ENCODE data around the gene PRPF40A. TPM values are rescaled to one million over a fixed set of nuclear protein-coding genes. Genes with fewer than 3 reads are reported as not detected.

The PRPF40A gene
- total and polyA plus RNA-seq, 4 donors: 22.7 to 73.3 (median 42.0) TPM

DNA sequence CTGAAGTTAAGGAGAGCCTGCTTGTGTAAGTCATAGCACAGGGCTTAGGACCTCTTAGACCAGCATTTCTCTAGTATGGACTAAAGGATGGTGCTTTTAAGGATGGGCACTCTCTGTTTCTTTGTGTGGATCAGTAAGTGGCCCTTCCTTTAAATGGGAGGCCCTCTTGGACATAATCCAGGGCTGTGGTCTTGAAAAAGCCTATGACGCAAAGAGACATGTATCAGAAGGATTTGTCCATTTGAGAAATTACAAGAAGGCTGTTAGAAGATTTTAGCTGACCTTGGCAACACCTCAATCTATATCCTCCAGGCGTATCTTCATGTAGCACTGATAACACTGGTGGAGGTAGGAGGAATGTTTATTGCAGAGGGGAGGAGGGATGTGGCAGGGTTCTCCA lies 79.2 kb downstream of the PRPF40A start:
- intact Hi-C loops (cut with DNase I): loop anchor here (10.0 kb wide), 2 partner anchors 303 to 603 kb away; partner anchors contain the start of gene FMNL2 (in 1 of the 2)
- H3K4me1 ChIP-seq (ENCODE audit: control insufficient read depth in 1 of 2, insufficient read depth in 2 of 2, low read length in 2 of 2): no peaks in the 10 kb centered on the region
- ATAC-seq (ENCODE audit: low FRiP score) (no peak), DNase-seq (no peak)
- H3K36me3 ChIP-seq (ENCODE audit: control insufficient read depth in 1 of 2, insufficient read depth in 2 of 2, low read length in 1 of 2): peaks cover 7 to 10% of the 10 kb centered on the region in 2 donors
- no peak overlapping the region for H3K27ac ChIP-seq (ENCODE audit: low read depth in 1 of 2, low read length in 2 of 2)
- no peaks in the 10 kb centered on the region for H3K27me3 ChIP-seq (ENCODE audit: control insufficient read depth in 1 of 2, insufficient read depth in 2 of 2, low read length in 1 of 2)
- no peak overlapping the region for H3K4me3 ChIP-seq (ENCODE audit: low read length in 2 of 2)
- H3K9me3 ChIP-seq (ENCODE audit: control insufficient read depth, low read length): no peaks in the 10 kb centered on the region
- WGBS, 2 donors: 85 to 89% methylated on average over 2 of the region's 2 CpGs

- no peaks in the 10 kb centered on the region for H3K27me3 ChIP-seq (ENCODE audit: control insufficient read depth in 1 of 2, insufficient read depth in 2 of 2, low read length in 1 of 2)
- no peak overlapping the region for H3K4me3 ChIP-seq (ENCODE audit: low read length in 2 of 2)
- H3K4me1 ChIP-seq (ENCODE audit: control insufficient read depth in 1 of 2, insufficient read depth in 2 of 2, low read length in 2 of 2): no peaks in the 10 kb centered on the region
- intact Hi-C loops (cut with DNase I): loop anchor here (10.0 kb wide), 2 partner anchors 302 to 602 kb away; partner anchors contain the start of gene FMNL2 (in 1 of the 2)
- WGBS, 2 donors: 87% methylated on average over 7 of the region's 7 CpGs
- peaks cover 8 to 10% of the 10 kb centered on the region in 2 donors for H3K36me3 ChIP-seq (ENCODE audit: control insufficient read depth in 1 of 2, insufficient read depth in 2 of 2, low read length in 1 of 2)
- no peak for DNase-seq
- H3K27ac ChIP-seq (ENCODE audit: low read depth in 1 of 2, low read length in 2 of 2): no peak overlapping the region
- H3K9me3 ChIP-seq (ENCODE audit: control insufficient read depth, low read length): no peaks in the 10 kb centered on the region
- no peak for ATAC-seq (ENCODE audit: low FRiP score)
These were observed 80.0 kb downstream of the PRPF40A start for GRCh38 chr2:152637251-152637650.

- DNase-seq (peak; percentile 64 to 77), ATAC-seq (ENCODE audit: low FRiP score) (peak; percentile 76)
- WGBS, 2 donors: 27 to 29% methylated on average over 5 of the region's 5 CpGs
- no peak overlapping the region for H3K27ac ChIP-seq (ENCODE audit: low read depth in 1 of 2, low read length in 2 of 2)
- intact Hi-C loops (cut with DNase I): loop anchor here (2.0 to 10.0 kb wide), 4 partner anchors 301 to 601 kb away; partner anchors contain the start of gene FMNL2 (in 1 of the 2)
- no peaks in the 10 kb centered on the region for H3K4me1 ChIP-seq (ENCODE audit: control insufficient read depth in 1 of 2, insufficient read depth in 2 of 2, low read length in 2 of 2)
- H3K27me3 ChIP-seq (ENCODE audit: control insufficient read depth in 1 of 2, insufficient read depth in 2 of 2, low read length in 1 of 2): no peaks in the 10 kb centered on the region
- H3K4me3 ChIP-seq (ENCODE audit: low read length in 2 of 2): no peak overlapping the region
- H3K9me3 ChIP-seq (ENCODE audit: control insufficient read depth, low read length): no peaks in the 10 kb centered on the region
- peaks cover 10 to 17% of the 10 kb centered on the region in 2 donors for H3K36me3 ChIP-seq (ENCODE audit: control insufficient read depth in 1 of 2, insufficient read depth in 2 of 2, low read length in 1 of 2)
These were observed 81.5 kb downstream of the PRPF40A start for GRCh38 chr2:152635635-152636298.

DNA sequence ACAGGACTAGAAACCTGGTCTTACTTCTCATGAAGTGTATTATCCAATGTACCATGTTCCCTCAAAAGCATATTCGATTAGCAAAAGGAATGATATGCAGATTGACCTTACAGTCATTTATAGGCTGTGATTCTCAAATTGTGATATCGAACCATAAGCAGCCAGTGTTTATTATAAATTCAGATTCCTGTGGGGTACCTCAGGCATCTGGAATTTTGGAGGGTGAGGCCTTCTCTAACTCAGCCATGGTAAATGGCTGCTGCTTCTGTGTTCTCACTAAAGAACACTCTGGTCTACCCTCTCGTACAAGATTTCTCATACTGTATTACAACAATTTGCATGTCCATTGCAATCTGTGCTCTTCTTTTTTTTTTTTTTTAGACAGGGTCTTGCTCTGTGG lies 84.5 kb downstream of the PRPF40A start:
- no peaks in the 10 kb centered on the region for H3K27me3 ChIP-seq (ENCODE audit: control insufficient read depth in 1 of 2, insufficient read depth in 2 of 2, low read length in 1 of 2)
- ATAC-seq (ENCODE audit: low FRiP score) (no peak), DNase-seq (no peak)
- H3K4me1 ChIP-seq (ENCODE audit: control insufficient read depth in 1 of 2, insufficient read depth in 2 of 2, low read length in 2 of 2): no peaks in the 10 kb centered on the region
- intact Hi-C loops (cut with DNase I): loop anchor here (10.0 kb wide), 2 partner anchors 298 to 598 kb away; partner anchors contain the start of gene FMNL2 (in 1 of the 2)
- peaks cover 5 to 10% of the 10 kb centered on the region in 2 donors for H3K36me3 ChIP-seq (ENCODE audit: control insufficient read depth in 1 of 2, insufficient read depth in 2 of 2, low read length in 1 of 2)
- no peaks in the 10 kb centered on the region for H3K9me3 ChIP-seq (ENCODE audit: control insufficient read depth, low read length)
- WGBS, 2 donors: 92 to 93% methylated on average over 3 of the region's 3 CpGs
- H3K27ac ChIP-seq (ENCODE audit: low read depth in 1 of 2, low read length in 2 of 2): no peak overlapping the region
- H3K4me3 ChIP-seq (ENCODE audit: low read length in 2 of 2): no peak overlapping the region

DNA sequence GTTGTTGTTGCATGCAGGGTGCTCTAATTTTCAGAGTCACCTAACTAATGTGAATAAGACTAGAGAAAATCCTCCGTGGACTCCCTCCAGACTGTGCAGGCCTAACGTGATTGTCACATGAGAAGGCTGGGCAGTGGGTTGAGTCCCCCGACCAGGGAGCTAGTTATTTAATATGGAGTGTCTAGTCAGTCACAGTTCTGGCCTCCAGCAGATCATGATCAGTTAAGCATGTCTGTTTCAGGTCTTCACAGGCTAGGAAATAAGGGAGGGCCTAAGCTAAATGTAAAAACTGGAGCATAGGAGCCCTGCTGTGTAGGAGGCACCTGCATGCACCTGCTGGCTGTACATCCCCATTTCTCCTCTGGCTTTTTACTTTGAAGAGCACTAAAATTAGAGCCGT lies 86.8 kb downstream of the PRPF40A start:
- 84 to 85% methylated on average over 4 of the region's 4 CpGs for WGBS, 2 donors
- H3K27me3 ChIP-seq (ENCODE audit: control insufficient read depth in 1 of 2, insufficient read depth in 2 of 2, low read length in 1 of 2): no peaks in the 10 kb centered on the region
- H3K9me3 ChIP-seq (ENCODE audit: control insufficient read depth, low read length): no peaks in the 10 kb centered on the region
- H3K4me1 ChIP-seq (ENCODE audit: control insufficient read depth in 1 of 2, insufficient read depth in 2 of 2, low read length in 2 of 2): no peaks in the 10 kb centered on the region
- no peak for DNase-seq
- no peak overlapping the region for H3K4me3 ChIP-seq (ENCODE audit: low read length in 2 of 2)
- peaks cover 1 to 10% of the 10 kb centered on the region in 2 donors for H3K36me3 ChIP-seq (ENCODE audit: control insufficient read depth in 1 of 2, insufficient read depth in 2 of 2, low read length in 1 of 2)
- intact Hi-C loops (cut with DNase I): loop anchor here (10.0 kb wide), 2 partner anchors 296 to 596 kb away; partner anchors contain the start of gene FMNL2 (in 1 of the 2)
- no peak overlapping the region for H3K27ac ChIP-seq (ENCODE audit: low read depth in 1 of 2, low read length in 2 of 2)
- ATAC-seq (ENCODE audit: low FRiP score): no peak

GRCh38 chr2:152629202-152629601 lies 88.1 kb downstream of the PRPF40A start:
- ATAC-seq (ENCODE audit: low FRiP score) (no peak), DNase-seq (no peak)
- Histone ChIP-seq H3K36me3 (ENCODE audit: control insufficient read depth in 1 of 2, insufficient read depth in 2 of 2, low read length in 1 of 2) (peaks cover 1 to 10% of the 10 kb centered on the region in 2 donors), H3K9me3 (ENCODE audit: control insufficient read depth, low read length) (no peaks in the 10 kb centered on the region), H3K27ac (ENCODE audit: low read depth in 1 of 2, low read length in 2 of 2) (no peak overlapping the region), H3K4me3 (ENCODE audit: low read length in 2 of 2) (no peak overlapping the region), H3K4me1 (ENCODE audit: control insufficient read depth in 1 of 2, insufficient read depth in 2 of 2, low read length in 2 of 2) (no peaks in the 10 kb centered on the region), H3K27me3 (ENCODE audit: control insufficient read depth in 1 of 2, insufficient read depth in 2 of 2, low read length in 1 of 2) (no peaks in the 10 kb centered on the region)
- intact Hi-C loops (cut with DNase I): no loop called here
- WGBS, 2 donors: 89 to 92% methylated on average over 1 of the region's 1 CpG

DNA sequence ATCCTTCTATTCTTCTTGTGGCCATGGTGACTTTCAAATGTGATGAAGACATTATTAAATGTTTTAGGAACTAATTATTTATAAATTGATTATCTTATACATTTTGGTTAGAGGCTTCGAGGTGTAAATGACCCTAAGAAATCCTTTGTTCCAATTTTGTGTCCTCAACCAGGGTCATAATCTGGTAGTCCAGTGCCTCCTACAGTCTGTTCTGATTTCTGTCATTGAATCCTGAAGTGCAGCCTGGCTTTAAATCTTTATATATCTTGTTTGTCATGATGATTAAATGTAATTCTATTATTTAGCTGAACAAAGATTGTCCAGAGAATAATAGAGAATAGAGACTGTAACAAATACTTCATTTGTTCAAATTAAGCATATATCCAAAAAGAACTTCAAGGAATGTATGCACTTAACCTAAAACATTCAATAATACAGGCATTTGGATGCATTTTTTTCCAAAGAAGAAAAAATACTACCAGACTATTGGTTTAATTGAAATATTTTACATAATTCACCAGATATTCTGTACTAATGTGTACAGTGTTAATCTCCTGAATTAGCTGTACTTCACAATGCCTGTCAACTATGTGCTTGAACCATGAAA lies 89.8 kb downstream of the PRPF40A start:
- Histone ChIP-seq H3K4me3 (ENCODE audit: low read length in 2 of 2) (no peak overlapping the region), H3K27ac (ENCODE audit: low read depth in 1 of 2, low read length in 2 of 2) (no peak overlapping the region), H3K4me1 (ENCODE audit: control insufficient read depth in 1 of 2, insufficient read depth in 2 of 2, low read length in 2 of 2) (peaks cover 0 to under 1% of the 10 kb centered on the region in 2 donors), H3K9me3 (ENCODE audit: control insufficient read depth, low read length) (no peaks in the 10 kb centered on the region), H3K36me3 (ENCODE audit: control insufficient read depth in 1 of 2, insufficient read depth in 2 of 2, low read length in 1 of 2) (peaks cover 1 to 10% of the 10 kb centered on the region in 2 donors), H3K27me3 (ENCODE audit: control insufficient read depth in 1 of 2, insufficient read depth in 2 of 2, low read length in 1 of 2) (no peaks in the 10 kb centered on the region)
- DNase-seq: no peak
- no peak for ATAC-seq (ENCODE audit: low FRiP score)
- 0 to 3% methylated on average over 1 of the region's 1 CpG for WGBS, 2 donors
- intact Hi-C loops (cut with DNase I): loop anchor here in 1 of 2 donors (2.0 kb wide), 1 partner anchor 437 kb away; no protein-coding TSS in a partner anchor

GRCh38 chr2:152626911-152627339 lies 90.3 kb downstream of the PRPF40A start:
- Histone ChIP-seq H3K4me1 (ENCODE audit: control insufficient read depth in 1 of 2, insufficient read depth in 2 of 2, low read length in 2 of 2) (peaks cover 0 to 4% of the 10 kb centered on the region in 2 donors), H3K4me3 (ENCODE audit: low read length in 2 of 2) (no peak overlapping the region), H3K27ac (ENCODE audit: low read depth in 1 of 2, low read length in 2 of 2) (no peak overlapping the region), H3K27me3 (ENCODE audit: control insufficient read depth in 1 of 2, insufficient read depth in 2 of 2, low read length in 1 of 2) (no peaks in the 10 kb centered on the region), H3K36me3 (ENCODE audit: control insufficient read depth in 1 of 2, insufficient read depth in 2 of 2, low read length in 1 of 2) (peaks cover 0 to 6% of the 10 kb centered on the region in 2 donors), H3K9me3 (ENCODE audit: control insufficient read depth, low read length) (no peaks in the 10 kb centered on the region)
- 30 to 33% methylated on average over 4 of the region's 4 CpGs for WGBS, 2 donors
- ATAC-seq (ENCODE audit: low FRiP score) (no peak), DNase-seq (no peak)
- intact Hi-C loops (cut with DNase I): loop anchor here in 1 of 2 donors (2.0 kb wide), 1 partner anchor 436 kb away; no protein-coding TSS in a partner anchor
